HG03066 (cell line): ENCODE results near the gene LIG4.

ENCODE experiments used
- ATAC-seq: cut with Tn5 transposase; IDR thresholded peaks from one replicate; pipeline ENCODE4 v1.9.1; 2021; ENCODE audit warnings: low read depth; ENCODE audit not compliant: unreplicated experiment

The LIG4 gene

GRCh38 chr13:108195146-108195545 is 20.2 kb downstream of the LIG4 start:
- no peak for ATAC-seq

- ATAC-seq, result no peak
These were observed 20.9 kb downstream of the LIG4 start for GRCh38 chr13:108194435-108194936.

- ATAC-seq, result no peak
These were observed 21.5 kb downstream of the LIG4 start for GRCh38 chr13:108193806-108194205.

DNA sequence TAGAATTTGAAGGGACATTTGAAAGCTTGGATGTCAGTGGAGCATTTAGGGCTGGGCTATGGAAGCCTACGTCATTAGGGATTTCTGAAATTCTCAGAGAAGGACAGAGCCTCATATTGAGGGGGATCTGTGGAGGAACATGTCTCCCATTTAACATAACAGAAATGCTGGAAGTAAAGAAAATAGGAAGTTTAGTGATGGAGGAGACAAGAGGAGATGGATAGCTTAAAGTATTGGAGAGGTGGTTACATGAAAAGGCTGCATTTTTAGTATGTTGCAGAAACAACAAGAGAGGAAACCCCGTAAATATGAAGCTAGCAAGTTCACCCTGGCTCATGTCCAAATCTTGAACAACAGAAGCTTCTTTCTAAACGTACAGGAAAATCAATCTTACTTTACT is 24.4 kb downstream of the LIG4 start:
- no peak for ATAC-seq

- ATAC-seq, result no peak
These were observed 27.1 kb downstream of the LIG4 start for GRCh38 chr13:108188260-108188659.

- ATAC-seq, result no peak
These were observed 30.1 kb downstream of the LIG4 start for GRCh38 chr13:108185223-108185622.

DNA sequence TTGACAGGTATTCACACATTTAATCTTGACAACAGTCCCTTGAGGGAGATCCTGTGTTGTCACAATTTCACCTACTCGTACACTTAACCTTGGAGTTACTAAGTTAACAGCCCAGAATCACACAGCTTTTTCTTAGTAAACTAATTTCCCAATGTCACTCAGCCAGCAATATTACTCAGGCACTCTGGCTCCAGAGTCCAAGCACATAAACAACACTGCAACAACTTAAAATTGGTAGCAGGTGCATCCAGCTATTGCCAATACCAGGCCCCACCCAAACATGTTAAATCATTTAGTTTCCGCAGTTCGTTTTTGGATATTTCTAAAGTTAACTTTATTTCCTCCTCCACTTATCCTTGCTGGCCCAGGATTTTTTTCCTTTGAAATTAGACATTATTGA is 32.7 kb downstream of the LIG4 start:
- no peak for ATAC-seq

DNA sequence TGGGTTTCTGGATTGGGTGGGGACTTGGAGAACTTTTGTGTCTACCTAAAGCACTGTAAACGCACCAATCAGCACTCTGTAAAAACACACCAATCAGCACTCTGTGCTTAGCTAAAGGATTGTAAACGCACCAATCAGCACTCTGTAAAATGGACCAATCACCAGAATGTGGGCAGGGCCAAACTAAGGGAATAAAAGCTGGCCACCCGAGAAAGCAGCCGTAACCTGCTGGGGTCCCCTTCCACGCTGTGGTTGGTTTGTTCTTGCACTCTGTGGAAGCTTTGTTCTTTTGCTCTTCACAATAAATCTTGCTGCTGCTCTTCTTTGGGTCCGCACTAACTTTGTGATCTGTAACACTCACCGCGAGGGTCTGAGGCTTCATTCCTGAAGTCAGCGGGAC is 37.3 kb downstream of the LIG4 start:
- ATAC-seq, result no peak

GRCh38 chr13:108176685-108177274 is 38.6 kb downstream of the LIG4 start:
- no peak for ATAC-seq

- ATAC-seq, result no peak
These were observed 46.4 kb downstream of the LIG4 start for GRCh38 chr13:108168929-108169328.

DNA sequence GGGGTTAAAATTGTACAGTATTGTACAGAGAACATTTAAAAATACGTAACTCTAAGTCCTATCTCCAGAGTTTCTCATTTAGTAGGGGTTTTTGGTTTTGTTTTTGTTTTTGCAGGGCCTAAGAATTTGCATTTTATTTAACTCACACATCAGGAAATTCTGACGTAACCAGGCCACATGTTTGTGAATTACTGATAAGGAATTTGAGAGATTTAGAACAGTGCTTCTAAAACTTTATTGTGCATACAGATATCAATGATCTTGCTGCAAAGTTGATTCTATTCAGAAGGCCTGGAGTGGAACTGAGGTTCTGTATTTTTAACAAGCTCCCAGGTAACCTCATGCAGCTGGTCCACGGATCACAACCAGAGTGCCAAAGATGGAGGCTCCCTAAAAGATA is 49.3 kb downstream of the LIG4 start:
- no peak for ATAC-seq

DNA sequence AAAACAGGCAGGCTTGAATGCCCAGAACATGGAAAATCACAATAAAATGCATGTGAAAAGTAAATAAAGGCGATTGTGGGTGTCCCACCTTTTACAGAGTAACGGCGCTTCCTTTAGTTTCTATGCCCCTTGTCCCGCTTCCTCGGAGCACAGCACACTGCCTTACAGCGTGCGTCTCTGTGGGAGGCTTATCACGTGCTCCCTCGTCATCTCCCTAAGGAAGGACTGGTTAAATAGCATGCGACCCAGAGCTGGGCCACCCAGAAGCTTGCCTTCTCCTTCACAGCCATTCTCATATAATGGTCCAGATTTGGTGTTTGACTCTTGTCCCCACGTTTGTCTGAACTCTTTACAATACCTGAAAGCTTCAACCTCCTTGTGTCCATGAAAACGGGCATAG is 56.6 kb downstream of the LIG4 start:
- ATAC-seq, result no peak
